K562 (cell line): ENCODE measurements around the gene MEI4. TPM values are rescaled to one million over a fixed set of nuclear protein-coding genes. Genes with fewer than 3 reads are reported as not detected.

Experiments
- ATAC-seq: fragments of 200-7000 bp; cut with Tn5 transposase; 3 replicates; pipeline ENCODE4 v1.9.1; 2020; ENCODE audit warnings: moderate library complexity
- BruUV-seq: library from RNA; stranded (reverse); fragments of 400-500 nt; replicated peaks from 2 replicates; lab custom pipeline; 2021; lab: Mats Ljungman, UMichigan
- CTCF ChIA-PET: fragments of 300-600 bp; formaldehyde crosslinking; extraction: SDS; loops from one replicate; lab custom pipeline; 2021; ENCODE audit warnings: low intra/inter-chr PET ratio; lab: Yijun Ruan, JAX
- POLR2A ChIA-PET: fragments of 300-600, 350-650 bp; sonication (Branson Sonifier 250); formaldehyde crosslinking; extraction: SDS; loops from one replicate; lab custom pipeline; 2021; ENCODE audit warnings: antibody characterized with exemption, inconsistent platforms; lab: Yijun Ruan, JAX
- DNase-seq, 4 experiments: peaks; one replicate each; pipeline versions ENCODE4 v3.0.0 to v3.0.0-alpha.2; 2011 to 2018; ENCODE audit warnings: low spot score in 3 of 4, mixed read lengths in 3 of 4; ENCODE audit errors: extremely low read depth in 1 of 4
- FAIRE-seq: peaks from 2 replicates; lab custom pipeline; 2011; peaks lifted over from hg19 to GRCh38; lab: Jason Lieb, UNC
- H2AFZ ChIP-seq: 2 replicates; pipeline ENCODE4 v1.6.0; 2011; ENCODE audit warnings: low read depth, low read length, control low read depth, inconsistent platforms
- H3K27ac ChIP-seq: fragments of 200-600 bp; 3 replicates; pipeline ENCODE4 v1.8.0; 2011; ENCODE audit warnings: low read depth, mild to moderate bottlenecking, control low read depth, inconsistent platforms, low read length, moderate library complexity, mixed read lengths; ENCODE audit errors: extremely low read depth
- H3K27me3 ChIP-seq, 2 experiments: fragments of 300-600 bp in 1 of 2; 2 replicates in 1 of 2; 3 replicates in 1 of 2; pipeline versions ENCODE4 v1.6.0 to v1.8.0; 2011; ENCODE audit warnings: inconsistent platforms in 2 of 2, low read length in 2 of 2, mild to moderate bottlenecking in 1 of 2, mixed read lengths in 1 of 2, moderate library complexity in 1 of 2; ENCODE audit not compliant: control insufficient read depth in 2 of 2, insufficient read depth in 2 of 2
- H3K36me3 ChIP-seq: fragments of 300-600 bp; 3 replicates; pipeline ENCODE4 v1.8.0; 2011; ENCODE audit warnings: mild to moderate bottlenecking, low read length, inconsistent platforms; ENCODE audit not compliant: control insufficient read depth, insufficient read depth
- H3K4me1 ChIP-seq, 2 experiments: fragments of 200-600 bp in 1 of 2; replicated peaks in 1 of 2; 2 replicates in 1 of 2; 3 replicates in 1 of 2; pipeline versions ENCODE4 v1.5.1 to v1.8.0; 2011; ENCODE audit warnings: inconsistent platforms in 2 of 2, low read length in 2 of 2, mild to moderate bottlenecking in 1 of 2, mixed read lengths in 1 of 2, moderate library complexity in 1 of 2; ENCODE audit not compliant: control insufficient read depth in 2 of 2, insufficient read depth in 2 of 2
- H3K4me2 ChIP-seq: 2 replicates; pipeline ENCODE4 v1.6.1; 2011; ENCODE audit warnings: low read length, control low read depth, inconsistent platforms, mixed read lengths; ENCODE audit not compliant: insufficient read depth
- H3K4me3 ChIP-seq: fragments of 200-600 bp; sonication (generic), shearing (Covaris generic); 2 replicates; pipeline ENCODE4 v1.5.1; 2016; ENCODE audit warnings: control low read depth, inconsistent platforms
- H3K79me2 ChIP-seq: fragments of 200-600 bp; 3 replicates; pipeline ENCODE4 v1.8.0; 2011; ENCODE audit warnings: low read length, inconsistent platforms; ENCODE audit not compliant: control insufficient read depth, insufficient read depth
- H3K9ac ChIP-seq, 2 experiments: 2 replicates each; pipeline versions ENCODE4 v1.6.0 to v1.6.1; 2011; ENCODE audit warnings: low read depth in 2 of 2, low read length in 2 of 2, control low read depth in 1 of 2, inconsistent platforms in 1 of 2, mild to moderate bottlenecking in 1 of 2, mixed read lengths in 1 of 2; ENCODE audit not compliant: insufficient read depth in 1 of 2
- H3K9me1 ChIP-seq: one replicate; pipeline ENCODE4 v1.6.0; 2011; ENCODE audit warnings: inconsistent platforms, mild to moderate bottlenecking, low read length, moderate library complexity; ENCODE audit not compliant: control insufficient read depth, insufficient read depth
- H3K9me3 ChIP-seq: replicated peaks from 2 replicates; pipeline ENCODE4 v1.5.1; 2011; ENCODE audit warnings: low read depth, low read length, inconsistent platforms; ENCODE audit not compliant: control insufficient read depth, insufficient read depth
- H4K20me1 ChIP-seq: replicated peaks from 2 replicates; pipeline ENCODE4 v1.6.1; 2011; ENCODE audit warnings: low read length, inconsistent platforms, mixed read lengths; ENCODE audit not compliant: control insufficient read depth, insufficient read depth
- CHCHD3 ChIP-seq: fragments of 250-450 bp; sonication (Bioruptor Pico); IDR thresholded peaks from 2 replicates; pipeline ENCODE4 v2.1.2; 2022; ENCODE audit warnings: mild to moderate bottlenecking
- E2F3 ChIP-seq: fragments of 250-450 bp; sonication (Bioruptor Pico); IDR thresholded peaks from 2 replicates; pipeline ENCODE4 v1.4.0; 2020; ENCODE audit warnings: mild to moderate bottlenecking
- ESRRA ChIP-seq: fragments of 450-650 bp; IDR thresholded peaks from 2 replicates; pipeline ENCODE4 v1.6.1; 2014; ENCODE audit warnings: low read depth, mild to moderate bottlenecking, moderate library complexity, borderline replicate concordance
- GTF2E2 ChIP-seq: fragments of 200-800 bp; sonication (Bioruptor generic); IDR thresholded peaks from 2 replicates; pipeline ENCODE4 v1.6.1; 2016; ENCODE audit warnings: missing genetic modification characterization, missing compliant biosample characterization
- IRF2 ChIP-seq: sonication (generic); formaldehyde crosslinking; IDR thresholded peaks from 2 replicates; pipeline ENCODE4 v1.8.1; 2022; ENCODE audit warnings: mild to moderate bottlenecking, missing genetic modification reagents
- LARP7 ChIP-seq: fragments of 450-650 bp; IDR thresholded peaks from 2 replicates; pipeline ENCODE4 v1.6.1; 2016
- MAFF ChIP-seq: IDR thresholded peaks from 2 replicates; pipeline ENCODE4 v1.6.1; 2012; ENCODE audit warnings: low read length, improper control_type of control experiment
- NBN ChIP-seq: fragments of 450-650 bp; IDR thresholded peaks from 2 replicates; pipeline ENCODE4 v1.6.1; 2016; ENCODE audit warnings: low read depth, mild to moderate bottlenecking
- NEUROD1 ChIP-seq: fragments of 150-350 bp; IDR thresholded peaks from 2 replicates; pipeline ENCODE4 v1.6.1; 2014; ENCODE audit warnings: borderline replicate concordance, low read length, low read depth; ENCODE audit not compliant: partially characterized antibody
- POLR2G ChIP-seq: fragments of 200-400 bp; formaldehyde crosslinking; IDR thresholded peaks from 2 replicates; pipeline ENCODE4 v1.6.1; 2017; ENCODE audit warnings: low read depth, mild to moderate bottlenecking, antibody characterized with exemption, low read length, moderate library complexity
- REST ChIP-seq, 2 experiments: fragments of 450-650 bp; formaldehyde crosslinking in 1 of 2; IDR thresholded peaks; 2 replicates each; pipeline versions ENCODE4 v1.4.0 to v1.6.1; 2014 to 2020; ENCODE audit warnings: mild to moderate bottlenecking in 2 of 2, borderline replicate concordance in 1 of 2, low read depth in 1 of 2
- RFX1 ChIP-seq: fragments of 450-650 bp; IDR thresholded peaks from 2 replicates; pipeline ENCODE4 v1.6.1; 2016; ENCODE audit warnings: mild to moderate bottlenecking, moderate library complexity
- SAFB2 ChIP-seq: fragments of 200-400 bp; formaldehyde crosslinking; IDR thresholded peaks from 2 replicates; pipeline ENCODE4 v1.6.1; 2018; ENCODE audit warnings: borderline replicate concordance, low read length, low read depth, moderate library complexity; ENCODE audit not compliant: severe bottlenecking
- XRCC3 ChIP-seq: fragments of 450-650 bp; IDR thresholded peaks from 2 replicates; pipeline ENCODE4 v1.6.1; 2017; ENCODE audit warnings: mild to moderate bottlenecking, moderate library complexity
- ZNF316 ChIP-seq: fragments of 450-650 bp; IDR thresholded peaks from 2 replicates; pipeline ENCODE4 v1.6.1; 2016
- WGBS: fragments of 100-300 bp; shearing (Covaris generic); methylation state at CpG from one replicate; pipeline ENCODE4 v1.1.6; 2016; ENCODE audit warnings: low coverage, mixed read lengths; ENCODE audit not compliant: insufficient coverage; ENCODE audit errors: missing lambda C conversion rate; 5-methylcytosine and 5-hydroxymethylcytosine counted together
- in situ Hi-C: fragments of 300-500 bp; cut with MboI; formaldehyde crosslinking; loops from 4 replicates; pipeline ENCODE4 v1.15.0; 2018; ENCODE audit warnings: inconsistent platforms, mixed read lengths
- intact Hi-C: fragments of 100-400 bp; cut with micrococcal nuclease; formaldehyde crosslinking; loops from 2 replicates; pipeline ENCODE4 v1.14.2; 2022
- polyA plus RNA-seq, 8 experiments: library from polyadenylated mRNA; depleted of rRNA in 4 of 8; stranded (reverse) in 5 of 8; unstranded in 3 of 8; fragments of >200 nt; fragmentation: Nextera tagmentation in 2 of 8; fragmentation: Illumina TruSeq in 1 of 8; extraction: Ambion mirVana in 2 of 8; extraction: Trizol in 1 of 8; gene quantifications; 2 replicates each; pipeline versions ENCODE4 v1.2.1 to v1.2.3, GENCODE V29; 2011 to 2014; ENCODE audit warnings: inconsistent platforms in 1 of 8, missing spikeins in 1 of 8
- total RNA-seq, 7 experiments: library from RNA; depleted of rRNA in 6 of 7; stranded (reverse); fragments of >200 nt in 6 of 7; fragmentation: Illumina TruSeq in 2 of 7; extraction: Trizol in 2 of 7; gene quantifications; 2 replicates each; pipeline versions ENCODE4 v1.2.1 to v1.2.3, GENCODE V29; 2011 to 2021; ENCODE audit warnings: low replicate concordance in 1 of 7

The MEI4 gene
- total and polyA plus RNA-seq, 9 of the 15 experiments (the other 6 are each of a cell fraction or from before 2014, with no cell fraction given), result not detected

GRCh38 chr6:77834591-77834996, 181.8 kb downstream of the MEI4 start:
- Histone ChIP-seq H4K20me1 (no peaks in the 10 kb centered on the region), H3K27ac (no peak overlapping the region), H3K4me1 (no peaks in the 10 kb centered on the region), H3K4me2 (no peak overlapping the region), H3K9me3 (no peaks in the 10 kb centered on the region), H3K9ac (no peak overlapping the region), H3K36me3 (no peaks in the 10 kb centered on the region), H3K27me3 (no peaks in the 10 kb centered on the region), H3K9me1 (no peaks in the 10 kb centered on the region)
- no peak for FAIRE-seq
- ChIA-PET CTCF (no interaction called here), POLR2A (no interaction called here)
- no TSS peak for BruUV-seq
- intact Hi-C loops (no loop called here), in situ Hi-C loops (no loop called here)
- TF ChIP-seq NEUROD1 (no peak), POLR2G (no peak), LARP7 (no peak), E2F3 (CRISPR knock-in tag) (no peak), GTF2E2 (tag) (no peak), XRCC3 (no peak), ZNF316 (no peak), NBN (no peak), RFX1 (no peak), REST (IDR thresholded peaks at IDR 0.05; ENCODE audit: borderline replicate concordance) (no peak), REST (CRISPR knock-in tag; IDR thresholded peaks at IDR 0.05; ENCODE audit: low read depth) (no peak), MAFF (no peak), IRF2 (CRISPR knock-in tag) (no peak), SAFB2 (no peak), ESRRA (no peak), CHCHD3 (CRISPR knock-in tag) (no peak)
- TF ChIP-seq, all 486 proteins: peak for 0
- Histone ChIP-seq H3K4me3 (no peak overlapping the region), H2AFZ (no peak overlapping the region), H3K79me2 (no peaks in the 10 kb centered on the region)
- 6% methylated on average over 4 of the region's 4 CpGs for WGBS
- no peak for ATAC-seq
- no peak for DNase-seq
